ENCODE measurements around the gene ITGA8.

- TF ChIP-seq, protein P1, sequence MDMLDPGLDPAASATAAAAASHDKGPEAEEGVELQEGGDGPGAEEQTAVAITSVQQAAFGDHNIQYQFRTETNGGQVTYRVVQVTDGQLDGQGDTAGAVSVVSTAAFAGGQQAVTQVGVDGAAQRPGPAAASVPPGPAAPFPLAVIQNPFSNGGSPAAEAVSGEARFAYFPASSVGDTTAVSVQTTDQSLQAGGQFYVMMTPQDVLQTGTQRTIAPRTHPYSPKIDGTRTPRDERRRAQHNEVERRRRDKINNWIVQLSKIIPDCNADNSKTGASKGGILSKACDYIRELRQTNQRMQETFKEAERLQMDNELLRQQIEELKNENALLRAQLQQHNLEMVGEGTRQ (CRISPR knock-in tag; IDR thresholded peaks at IDR 0.05) = no peak
- TF ChIP-seq, protein P2, sequence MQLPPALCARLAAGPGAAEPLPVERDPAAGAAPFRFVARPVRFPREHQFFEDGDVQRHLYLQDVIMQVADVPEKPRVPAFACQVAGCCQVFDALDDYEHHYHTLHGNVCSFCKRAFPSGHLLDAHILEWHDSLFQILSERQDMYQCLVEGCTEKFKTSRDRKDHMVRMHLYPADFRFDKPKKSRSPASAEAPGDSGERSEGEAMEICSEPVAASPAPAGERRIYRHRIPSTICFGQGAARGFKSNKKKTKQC (CRISPR knock-in tag; IDR thresholded peaks at IDR 0.05) = no peak
- TF ChIP-seq MAFG (tag; conservative IDR thresholded peaks at IDR 0.05) (no peak), SMARCE1 (IDR thresholded peaks at IDR 0.05) (no peak), KDM1A (IDR thresholded peaks at IDR 0.05) (no peak), NRF1 (conservative IDR thresholded peaks at IDR 0.05 in 1 of 2, IDR thresholded peaks at IDR 0.05 in 1 of 2) (no peak)
Observed at GRCh38 chr10:15660990-15661389, 58.7 kb downstream of the ITGA8 start.
